ENCODE measurements around the gene KRT82.

DNA sequence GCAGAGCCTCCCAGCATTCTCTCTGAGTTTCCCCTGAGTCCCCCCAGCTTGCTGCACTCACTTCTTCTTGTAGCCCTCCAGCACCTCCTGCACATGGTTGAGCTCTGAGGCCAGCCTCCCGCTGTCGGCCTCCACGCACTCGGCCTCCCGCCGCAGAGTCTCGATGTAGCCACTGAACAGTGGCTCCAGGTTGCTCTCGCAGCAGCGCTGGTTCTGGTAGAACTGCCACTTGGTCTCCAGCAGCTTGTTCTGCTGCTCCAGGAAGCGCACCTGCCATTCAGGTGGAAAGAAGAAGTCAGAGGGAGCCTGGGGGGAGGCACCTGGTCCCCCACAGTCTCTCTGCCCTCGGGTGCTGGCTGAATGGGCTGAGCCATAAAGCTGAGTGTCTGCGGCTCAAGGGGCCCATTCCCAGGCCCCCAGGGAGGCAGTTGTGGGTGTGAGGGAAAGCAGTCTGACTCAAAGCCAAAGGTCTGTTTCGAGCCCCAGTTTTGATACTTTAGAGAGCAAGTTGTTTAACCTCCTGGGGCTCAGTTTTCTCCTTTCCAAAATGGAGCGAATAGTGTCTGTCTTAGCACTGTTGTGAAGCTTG, 41.1 kb downstream of the KRT82 start:
- TF ChIP-seq EZH2 (optimal IDR thresholded peaks at IDR 0.05; ENCODE audit: low read depth, low read length) = no peak
- TF ChIP-seq, protein P1, sequence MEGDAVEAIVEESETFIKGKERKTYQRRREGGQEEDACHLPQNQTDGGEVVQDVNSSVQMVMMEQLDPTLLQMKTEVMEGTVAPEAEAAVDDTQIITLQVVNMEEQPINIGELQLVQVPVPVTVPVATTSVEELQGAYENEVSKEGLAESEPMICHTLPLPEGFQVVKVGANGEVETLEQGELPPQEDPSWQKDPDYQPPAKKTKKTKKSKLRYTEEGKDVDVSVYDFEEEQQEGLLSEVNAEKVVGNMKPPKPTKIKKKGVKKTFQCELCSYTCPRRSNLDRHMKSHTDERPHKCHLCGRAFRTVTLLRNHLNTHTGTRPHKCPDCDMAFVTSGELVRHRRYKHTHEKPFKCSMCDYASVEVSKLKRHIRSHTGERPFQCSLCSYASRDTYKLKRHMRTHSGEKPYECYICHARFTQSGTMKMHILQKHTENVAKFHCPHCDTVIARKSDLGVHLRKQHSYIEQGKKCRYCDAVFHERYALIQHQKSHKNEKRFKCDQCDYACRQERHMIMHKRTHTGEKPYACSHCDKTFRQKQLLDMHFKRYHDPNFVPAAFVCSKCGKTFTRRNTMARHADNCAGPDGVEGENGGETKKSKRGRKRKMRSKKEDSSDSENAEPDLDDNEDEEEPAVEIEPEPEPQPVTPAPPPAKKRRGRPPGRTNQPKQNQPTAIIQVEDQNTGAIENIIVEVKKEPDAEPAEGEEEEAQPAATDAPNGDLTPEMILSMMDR (IDR thresholded peaks at IDR 0.05; ENCODE audit: low read length) = no peak
